IMR-90 (cell line): Measurements from ENCODE around the gene ALB. TPM values are rescaled to one million over a fixed set of nuclear protein-coding genes. Genes with fewer than 3 reads are reported as not detected.

Source experiments
- ATAC-seq: fragments of 200-7000 bp; cut with Tn5 transposase; 2 replicates; pipeline ENCODE4 v1.9.1; 2020; ENCODE audit warnings: low read depth, mild to moderate bottlenecking, moderate library complexity
- BruUV-seq: library from RNA; stranded (reverse); fragments of 400-500 nt; replicated peaks from 2 replicates; lab custom pipeline; 2021; lab: Mats Ljungman, UMichigan
- CTCF ChIA-PET: fragments of 300-600 bp; formaldehyde crosslinking; extraction: SDS; loops from one replicate; lab custom pipeline; 2021; ENCODE audit warnings: antibody characterized with exemption; lab: Yijun Ruan, JAX
- POLR2A ChIA-PET: fragments of 300-600 bp; sonication (Branson Sonifier 250); formaldehyde crosslinking; loops from one replicate; lab custom pipeline; 2022; ENCODE audit warnings: antibody characterized with exemption; ENCODE audit not compliant: unreplicated experiment; lab: Charles Lee
- DNase-seq: peaks from one replicate; pipeline ENCODE4 v3.0.0; 2013
- H2AFZ ChIP-seq: replicated peaks from 2 replicates; pipeline ENCODE3; 2013; ENCODE audit warnings: low read length, mild to moderate bottlenecking; ENCODE audit not compliant: poor library complexity
- H2AK5ac ChIP-seq: 2 replicates; pipeline ENCODE4 v1.6.1; 2013; ENCODE audit warnings: low read depth, low read length, inconsistent platforms
- H2AK9ac ChIP-seq: replicated peaks from 2 replicates; pipeline ENCODE3; 2013; ENCODE audit warnings: mild to moderate bottlenecking, low read depth, low read length, moderate library complexity; ENCODE audit not compliant: poor library complexity
- H2BK120ac ChIP-seq: 2 replicates; pipeline ENCODE4 v1.6.1; 2013; ENCODE audit warnings: low read depth, low read length, inconsistent platforms
- H2BK15ac ChIP-seq: 3 replicates; pipeline ENCODE4 v1.6.1; 2013; ENCODE audit warnings: low read depth, low read length, inconsistent platforms
- H2BK20ac ChIP-seq: 2 replicates; pipeline ENCODE4 v1.6.1; 2013; ENCODE audit warnings: low read depth, mild to moderate bottlenecking, inconsistent platforms, low read length, moderate library complexity
- H2BK5ac ChIP-seq: 2 replicates; pipeline ENCODE4 v1.6.1; 2013; ENCODE audit warnings: mild to moderate bottlenecking, low read depth, low read length, inconsistent platforms; ENCODE audit not compliant: poor library complexity, severe bottlenecking
- H3K14ac ChIP-seq: replicated peaks from 2 replicates; pipeline ENCODE4 v1.6.1; 2013; ENCODE audit warnings: low read depth, low read length, inconsistent platforms
- H3K18ac ChIP-seq: 2 replicates; pipeline ENCODE4 v1.6.1; 2013; ENCODE audit warnings: low read depth, low read length, control low read depth
- H3K23ac ChIP-seq: 2 replicates; pipeline ENCODE4 v1.6.1; 2013; ENCODE audit warnings: low read depth, low read length, inconsistent platforms
- H3K27ac ChIP-seq: 2 replicates; pipeline ENCODE4 v1.5.1; 2013; ENCODE audit warnings: mild to moderate bottlenecking, control low read depth, low read length; ENCODE audit not compliant: insufficient read depth
- H3K27me3 ChIP-seq: 2 replicates; pipeline ENCODE4 v1.6.1; 2013; ENCODE audit warnings: low read length; ENCODE audit not compliant: control insufficient read depth, insufficient read depth
- H3K36me3 ChIP-seq: 2 replicates; pipeline ENCODE4 v1.6.1; 2013; ENCODE audit warnings: low read length, mixed read lengths; ENCODE audit not compliant: control insufficient read depth, insufficient read depth
- H3K4ac ChIP-seq: 2 replicates; pipeline ENCODE4 v1.6.1; 2013; ENCODE audit warnings: low read depth, low read length, inconsistent platforms
- H3K4me1 ChIP-seq: 2 replicates; pipeline ENCODE4 v1.6.1; 2013; ENCODE audit warnings: low read length, mixed read lengths; ENCODE audit not compliant: control insufficient read depth, insufficient read depth
- H3K4me2 ChIP-seq: 2 replicates; pipeline ENCODE4 v1.6.1; 2013; ENCODE audit warnings: low read depth, mild to moderate bottlenecking, control low read depth, low read length, moderate library complexity
- H3K4me3 ChIP-seq: 2 replicates; pipeline ENCODE4 v1.5.1; 2013; ENCODE audit warnings: low read depth, mild to moderate bottlenecking, control low read depth, low read length, moderate library complexity; ENCODE audit not compliant: insufficient read depth
- H3K56ac ChIP-seq: 2 replicates; pipeline ENCODE4 v1.6.1; 2013; ENCODE audit warnings: low read length, inconsistent platforms; ENCODE audit not compliant: insufficient read depth; ENCODE audit errors: extremely low read depth
- H3K79me1 ChIP-seq, 2 experiments: 2 replicates each; pipeline ENCODE4 v1.6.1; 2013; ENCODE audit warnings: low read length in 2 of 2, inconsistent platforms in 1 of 2, low read depth in 1 of 2
- H3K9ac ChIP-seq: 2 replicates; pipeline ENCODE4 v1.6.1; 2013; ENCODE audit warnings: low read depth, low read length, control low read depth
- H3K9me1 ChIP-seq: 2 replicates; pipeline ENCODE4 v1.6.1; 2013; ENCODE audit warnings: low read length, inconsistent platforms; ENCODE audit not compliant: insufficient read depth
- H3K9me3 ChIP-seq: 2 replicates; pipeline ENCODE4 v1.6.1; 2013; ENCODE audit warnings: low read length; ENCODE audit not compliant: control insufficient read depth, insufficient read depth
- H4K20me1 ChIP-seq: 2 replicates; pipeline ENCODE4 v1.6.1; 2013; ENCODE audit warnings: low read length, inconsistent platforms; ENCODE audit not compliant: insufficient read depth
- H4K5ac ChIP-seq: 2 replicates; pipeline ENCODE4 v1.6.1; 2013; ENCODE audit warnings: mild to moderate bottlenecking, low read depth, low read length, control low read depth
- H4K8ac ChIP-seq, 2 experiments: 2 replicates each; pipeline ENCODE4 v1.6.1; 2013; ENCODE audit warnings: low read depth in 2 of 2, low read length in 2 of 2, control low read depth in 1 of 2, inconsistent platforms in 1 of 2
- H4K91ac ChIP-seq: 2 replicates; pipeline ENCODE4 v1.6.1; 2013; ENCODE audit warnings: low read depth, low read length, inconsistent platforms; ENCODE audit not compliant: insufficient read depth
- BHLHE40 ChIP-seq: fragments of 150-350 bp; IDR thresholded peaks from 2 replicates; pipeline ENCODE4 v1.6.1; 2016; ENCODE audit warnings: mild to moderate bottlenecking, low read depth, low read length
- CEBPB ChIP-seq: IDR thresholded peaks from 2 replicates; pipeline ENCODE4 v1.6.1; 2012; ENCODE audit warnings: low read depth, low read length, improper control_type of control experiment
- CHD1 ChIP-seq: IDR thresholded peaks from 2 replicates; pipeline ENCODE4 v1.6.1; 2012; ENCODE audit warnings: low read depth, low read length, improper control_type of control experiment
- FOS ChIP-seq: fragments of 150-350 bp; IDR thresholded peaks from 2 replicates; pipeline ENCODE4 v1.6.1; 2016; ENCODE audit warnings: low read depth, low read length
- MAFK ChIP-seq: IDR thresholded peaks from 2 replicates; pipeline ENCODE4 v1.6.1; 2012; ENCODE audit warnings: low read depth, low read length, improper control_type of control experiment
- MAZ ChIP-seq: IDR thresholded peaks from 2 replicates; pipeline ENCODE4 v1.6.1; 2012; ENCODE audit warnings: low read depth, mild to moderate bottlenecking, low read length, improper control_type of control experiment, moderate library complexity, borderline replicate concordance
- MXI1 ChIP-seq: IDR thresholded peaks from 2 replicates; pipeline ENCODE4 v1.6.1; 2012; ENCODE audit warnings: low read depth, mild to moderate bottlenecking, low read length, moderate library complexity, borderline replicate concordance
- NFE2L2 ChIP-seq: fragments of 150-350 bp; IDR thresholded peaks from 2 replicates; pipeline ENCODE4 v1.6.1; 2016; ENCODE audit warnings: low read depth, mild to moderate bottlenecking, low read length
- POLR2A ChIP-seq: IDR thresholded peaks from 2 replicates; pipeline ENCODE4 v1.6.1; 2012; ENCODE audit warnings: mild to moderate bottlenecking, low read depth, low read length
- RAD21 ChIP-seq: IDR thresholded peaks from 2 replicates; pipeline ENCODE4 v1.6.1; 2012; ENCODE audit warnings: low read length, improper control_type of control experiment
- RCOR1 ChIP-seq: IDR thresholded peaks from 2 replicates; pipeline ENCODE4 v1.6.1; 2012; ENCODE audit warnings: mild to moderate bottlenecking, low read length, improper control_type of control experiment; ENCODE audit not compliant: insufficient replicate concordance
- SMC3 ChIP-seq: fragments of 150-350 bp; IDR thresholded peaks from 2 replicates; pipeline ENCODE4 v1.6.1; 2016; ENCODE audit warnings: low read depth, mild to moderate bottlenecking, antibody characterized with exemption, low read length, moderate library complexity
- USF2 ChIP-seq: fragments of 150-350 bp; IDR thresholded peaks from 2 replicates; pipeline ENCODE4 v1.6.1; 2017; ENCODE audit warnings: mild to moderate bottlenecking, antibody characterized with exemption, low read length, low read depth
- whole genome bisulfite sequencing, 2 experiments: methylation state at CpG; one replicate each; pipeline versions ENCODE4 v1.1.5 to v1.1.7; 2013; ENCODE audit warnings: missing lambda C conversion rate in 2 of 2; ENCODE audit not compliant: insufficient read length in 1 of 2; ENCODE audit errors: extremely low coverage in 2 of 2; 5-methylcytosine and 5-hydroxymethylcytosine counted together
- dilution Hi-C: fragments of 300-500 bp; cut with HindIII; formaldehyde crosslinking; loops from one replicate; pipeline ENCODE4 v1.14.3; 2018; ENCODE audit warnings: low sequenced_read_pairs; ENCODE audit not compliant: unreplicated experiment
- in situ Hi-C: fragments of 300-500 bp; cut with MboI; formaldehyde crosslinking; loops from 3 replicates; pipeline ENCODE4 v1.14.3; 2019; ENCODE audit warnings: low sequenced_read_pairs, inconsistent platforms, mixed read lengths
- intact Hi-C: fragments of 100-400 bp; cut with micrococcal nuclease; formaldehyde crosslinking; loops from 2 replicates; pipeline ENCODE4 v1.10.0; 2022
- polyA plus RNA-seq, 3 experiments: library from polyadenylated mRNA; depleted of rRNA; stranded (reverse); fragments of >200 nt; gene quantifications; 2 replicates each; pipeline ENCODE4 v1.2.3, GENCODE V29; 2012; ENCODE audit warnings: low replicate concordance in 1 of 3
- total RNA-seq: library from RNA; depleted of rRNA; stranded (reverse); fragments of >200 nt; gene quantifications from 2 replicates; pipeline ENCODE4 v1.2.3, GENCODE V29; 2012
- TF ChIP-seq, protein P1 (sequence below): conservative IDR thresholded peaks from 2 replicates; pipeline ENCODE4 v1.5.1; 2012; ENCODE audit warnings: mild to moderate bottlenecking, low read depth, low read length, improper control_type of control experiment
- TF ChIP-seq, protein P2 (sequence below): fragments of 150-350 bp; IDR thresholded peaks from 2 replicates; pipeline ENCODE4 v1.6.1; 2016; ENCODE audit warnings: low read depth, mild to moderate bottlenecking, low read length, moderate library complexity, borderline replicate concordance

Gene ALB
- total and polyA plus RNA-seq, 2 of the 4 experiments (the other 2 are of a cell fraction): not detected

- Histone ChIP-seq H2AK9ac (no peak overlapping the region), H3K9me1 (no peaks in the 10 kb centered on the region), H4K8ac (no peak overlapping the region), H3K14ac (no peak overlapping the region), H3K23ac (no peak overlapping the region), H3K9ac (no peak overlapping the region), H2BK15ac (no peak overlapping the region), H3K4me2 (no peak overlapping the region), H3K4ac (no peak overlapping the region), H2BK120ac (no peak overlapping the region), H2AFZ (no peak overlapping the region), H3K27ac (no peak overlapping the region), H3K4me1 (no peaks in the 10 kb centered on the region), H2BK20ac (no peak overlapping the region), H3K4me3 (no peak overlapping the region), H4K91ac (no peak overlapping the region), H4K20me1 (no peaks in the 10 kb centered on the region), H3K56ac (no peak overlapping the region), H3K27me3 (peaks cover 2% of the 10 kb centered on the region; the same call in 1 of the 2 replicates), H3K36me3 (no peaks in the 10 kb centered on the region), H2AK5ac (no peak overlapping the region), H3K79me1 (no peaks in the 10 kb centered on the region), H3K18ac (no peak overlapping the region), H2BK5ac (no peak overlapping the region), H4K5ac (no peak overlapping the region), H3K9me3 (no peaks in the 10 kb centered on the region)
- BruUV-seq: no TSS peak
- ChIA-PET POLR2A (no interaction called here), CTCF (interaction anchor here (0.7 kb wide), 1 partner anchor 142 kb away, joined by 4 read pairs; no protein-coding TSS in a partner anchor)
- dilution Hi-C loops (no loop called here), in situ Hi-C loops (no loop called here), intact Hi-C loops (no loop called here)
- TF ChIP-seq SMC3: no peak
- TF ChIP-seq CHD1: no peak
- TF ChIP-seq CEBPB: no peak
- no peak for TF ChIP-seq RCOR1
- TF ChIP-seq RAD21: no peak
- no peak for TF ChIP-seq MAFK
- no peak for TF ChIP-seq MAZ
- TF ChIP-seq, protein P1, sequence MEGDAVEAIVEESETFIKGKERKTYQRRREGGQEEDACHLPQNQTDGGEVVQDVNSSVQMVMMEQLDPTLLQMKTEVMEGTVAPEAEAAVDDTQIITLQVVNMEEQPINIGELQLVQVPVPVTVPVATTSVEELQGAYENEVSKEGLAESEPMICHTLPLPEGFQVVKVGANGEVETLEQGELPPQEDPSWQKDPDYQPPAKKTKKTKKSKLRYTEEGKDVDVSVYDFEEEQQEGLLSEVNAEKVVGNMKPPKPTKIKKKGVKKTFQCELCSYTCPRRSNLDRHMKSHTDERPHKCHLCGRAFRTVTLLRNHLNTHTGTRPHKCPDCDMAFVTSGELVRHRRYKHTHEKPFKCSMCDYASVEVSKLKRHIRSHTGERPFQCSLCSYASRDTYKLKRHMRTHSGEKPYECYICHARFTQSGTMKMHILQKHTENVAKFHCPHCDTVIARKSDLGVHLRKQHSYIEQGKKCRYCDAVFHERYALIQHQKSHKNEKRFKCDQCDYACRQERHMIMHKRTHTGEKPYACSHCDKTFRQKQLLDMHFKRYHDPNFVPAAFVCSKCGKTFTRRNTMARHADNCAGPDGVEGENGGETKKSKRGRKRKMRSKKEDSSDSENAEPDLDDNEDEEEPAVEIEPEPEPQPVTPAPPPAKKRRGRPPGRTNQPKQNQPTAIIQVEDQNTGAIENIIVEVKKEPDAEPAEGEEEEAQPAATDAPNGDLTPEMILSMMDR: no peak
- TF ChIP-seq NFE2L2: no peak
- no peak for TF ChIP-seq POLR2A
- no peak for TF ChIP-seq FOS
- TF ChIP-seq, protein P2, sequence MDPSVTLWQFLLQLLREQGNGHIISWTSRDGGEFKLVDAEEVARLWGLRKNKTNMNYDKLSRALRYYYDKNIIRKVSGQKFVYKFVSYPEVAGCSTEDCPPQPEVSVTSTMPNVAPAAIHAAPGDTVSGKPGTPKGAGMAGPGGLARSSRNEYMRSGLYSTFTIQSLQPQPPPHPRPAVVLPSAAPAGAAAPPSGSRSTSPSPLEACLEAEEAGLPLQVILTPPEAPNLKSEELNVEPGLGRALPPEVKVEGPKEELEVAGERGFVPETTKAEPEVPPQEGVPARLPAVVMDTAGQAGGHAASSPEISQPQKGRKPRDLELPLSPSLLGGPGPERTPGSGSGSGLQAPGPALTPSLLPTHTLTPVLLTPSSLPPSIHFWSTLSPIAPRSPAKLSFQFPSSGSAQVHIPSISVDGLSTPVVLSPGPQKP: no peak
- no peak for TF ChIP-seq MXI1
- TF ChIP-seq BHLHE40: no peak
- TF ChIP-seq USF2: no peak
- ATAC-seq (no peak), DNase-seq (no peak)
- WGBS, 2 experiments: no CpG with 5 or more reads among the region's 2 CpGs
Observed at GRCh38 chr4:73417342-73417741, 13.3 kb downstream of the ALB start.
